ENCODE results near the gene PTPRQ.
"Not testable (repeated sequence)": the region's sequence is repeated elsewhere in the genome, so short reads cannot be mapped to it uniquely, and the experiment has no call there.

The PTPRQ gene

GRCh38 chr12:80648881-80649280, 204.8 kb downstream of the PTPRQ start:
- no peak for DNase-seq

- no peak for DNase-seq
These were observed 211.7 kb downstream of the PTPRQ start for GRCh38 chr12:80655751-80656150.

DNA sequence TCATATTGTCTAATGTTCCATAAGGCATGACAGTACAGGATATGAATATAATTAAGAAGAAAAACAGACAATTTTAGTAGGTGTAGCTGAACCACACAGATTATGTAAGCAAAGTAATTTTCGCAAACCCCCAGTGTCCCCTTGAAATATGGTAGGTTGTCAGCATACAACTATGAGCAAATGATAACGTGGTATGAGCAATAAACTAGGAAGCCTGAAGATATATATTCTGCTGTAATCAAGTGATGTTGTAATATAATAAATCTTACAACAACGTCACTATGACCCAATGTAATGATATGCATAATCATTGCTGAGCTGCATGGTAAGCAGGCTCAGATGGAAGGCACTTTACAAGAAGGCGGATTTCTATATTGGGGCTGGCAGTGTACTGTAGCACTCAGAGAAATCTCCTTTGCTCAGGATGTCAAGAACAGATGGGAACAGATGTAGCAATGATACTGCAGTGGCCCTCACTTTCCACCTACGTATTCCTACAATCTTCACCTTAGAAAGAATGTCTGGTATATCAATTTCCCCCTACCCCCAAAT, 215.6 kb downstream of the PTPRQ start:
- DNase-seq: no peak

DNA sequence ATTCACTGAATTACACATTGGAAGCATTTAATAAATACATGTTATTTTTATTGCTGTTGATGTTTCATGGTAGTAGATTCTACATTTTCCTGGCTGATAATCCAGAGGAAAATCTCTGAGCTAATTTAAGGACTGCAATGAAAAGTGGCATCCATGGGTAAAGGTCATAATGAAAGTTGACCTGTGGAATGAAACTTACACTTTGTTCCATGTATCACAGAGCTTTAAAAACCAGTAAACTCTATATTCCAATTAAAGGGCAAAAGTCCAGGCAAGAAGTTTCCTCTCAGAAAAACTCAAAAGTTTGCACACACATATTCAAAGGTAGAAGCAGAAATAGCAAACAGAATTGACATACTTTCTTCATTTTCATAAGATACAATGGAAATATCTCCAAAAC, 218.6 kb downstream of the PTPRQ start:
- DNase-seq: no peak

DNA sequence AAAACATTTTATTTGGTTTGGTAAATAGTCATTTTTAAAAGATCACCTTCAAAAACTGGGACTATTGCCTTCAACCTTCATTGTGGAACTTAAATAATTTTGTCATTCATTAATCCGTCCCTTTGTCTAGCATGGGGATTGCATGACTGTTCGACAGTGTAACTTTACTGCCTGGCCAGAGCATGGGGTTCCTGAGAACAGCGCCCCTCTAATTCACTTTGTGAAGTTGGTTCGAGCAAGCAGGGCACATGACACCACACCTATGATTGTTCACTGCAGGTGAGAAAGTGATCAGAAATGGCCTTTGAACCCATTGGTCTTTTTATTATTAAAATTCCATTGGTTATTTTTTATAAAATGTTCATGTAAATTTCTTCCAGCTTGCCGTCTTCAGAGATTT, 226.2 kb downstream of the PTPRQ start:
- DNase-seq: no peak

DNA sequence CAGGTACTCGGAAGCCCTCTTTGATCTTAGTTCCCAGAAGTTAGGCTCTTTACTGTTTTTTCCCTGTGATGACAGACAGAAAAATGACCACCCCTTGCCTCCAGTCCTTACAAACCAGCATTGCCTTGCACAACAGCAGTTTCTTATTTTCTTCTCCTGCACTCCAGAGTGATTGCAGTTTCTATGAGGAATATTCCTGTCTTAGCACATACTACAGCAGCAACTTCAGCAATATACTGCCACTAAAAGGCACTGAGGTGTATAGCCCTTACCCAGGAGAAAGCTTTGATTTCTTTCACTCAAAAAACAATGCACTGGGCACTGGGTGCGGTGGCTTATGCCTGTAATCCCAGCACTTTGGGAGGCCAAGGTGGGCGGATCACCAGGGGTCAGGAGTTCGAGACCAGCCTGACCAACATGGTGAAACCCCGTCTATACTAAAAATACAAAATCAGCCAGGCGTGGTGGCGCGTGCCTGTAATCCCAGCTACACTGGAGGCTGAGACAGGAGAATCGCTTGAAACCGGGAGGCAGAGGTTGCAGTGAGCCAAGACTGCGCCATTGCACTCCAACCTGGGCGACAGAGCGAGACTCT, 232.1 kb downstream of the PTPRQ start:
- DNase-seq: not testable (repeated sequence)

DNA sequence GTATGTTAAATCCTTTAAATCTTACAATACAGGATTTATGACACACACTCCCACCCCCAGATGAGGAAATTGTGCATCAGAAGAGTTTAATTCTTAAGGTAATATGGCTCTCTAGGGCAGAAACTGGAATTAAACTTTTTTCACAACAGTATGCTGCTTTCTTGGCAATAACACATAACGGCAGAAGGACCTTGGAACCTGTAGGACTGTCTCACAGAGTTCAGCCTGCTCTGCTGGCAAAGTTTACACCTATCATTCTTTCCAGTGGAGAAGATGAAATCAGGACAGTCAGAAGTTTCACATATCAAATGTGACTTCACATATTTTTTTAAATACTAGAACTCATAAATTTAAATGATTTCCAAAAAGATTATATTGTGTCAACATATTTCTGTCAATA, 232.8 kb downstream of the PTPRQ start:
- no peak for DNase-seq

- no peak for DNase-seq
These were observed 234.0 kb downstream of the PTPRQ start for GRCh38 chr12:80677994-80678393.

- DNase-seq: no peak
These were observed 235.5 kb downstream of the PTPRQ start for GRCh38 chr12:80679346-80680131.

DNA sequence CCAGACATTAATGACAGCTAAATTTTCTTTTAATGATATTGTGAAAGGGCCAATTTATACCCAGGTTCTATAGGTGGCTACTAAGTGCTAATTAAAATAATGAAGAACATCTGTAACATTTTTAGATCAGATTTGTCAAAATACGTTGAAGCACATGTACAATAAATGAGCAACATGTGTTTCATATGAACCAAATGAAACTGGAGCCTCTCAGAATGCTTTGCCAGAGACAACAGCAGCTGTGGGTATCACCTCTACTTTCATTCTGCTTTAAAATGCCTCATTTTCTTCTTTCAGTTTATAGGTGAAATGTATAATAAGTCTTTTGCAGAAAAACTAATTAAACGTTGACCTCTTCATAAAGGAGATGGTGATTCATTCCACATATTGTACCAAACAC, 237.3 kb downstream of the PTPRQ start:
- DNase-seq: no peak

GRCh38 chr12:80681786-80682185, 237.8 kb downstream of the PTPRQ start:
- DNase-seq: no peak

GRCh38 chr12:80684077-80684495, 240.1 kb downstream of the PTPRQ start:
- DNase-seq: no peak

DNA sequence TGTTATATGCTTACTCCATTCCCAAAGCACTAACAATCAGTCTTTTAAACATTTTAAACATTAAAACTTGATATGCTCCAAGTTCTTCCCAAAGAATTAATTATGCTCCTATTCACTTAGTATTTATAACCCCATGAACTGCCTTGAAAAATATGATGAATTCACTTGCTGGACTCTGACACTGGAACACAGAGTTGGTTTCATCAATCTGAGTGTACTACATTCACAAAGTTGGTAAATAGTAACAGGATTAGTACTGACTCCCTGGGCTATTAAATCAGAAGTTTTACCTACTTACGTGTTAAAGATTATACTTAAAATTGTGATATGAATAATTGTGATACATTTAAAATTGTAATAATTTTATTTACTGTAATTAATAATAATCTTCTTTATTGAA, 246.1 kb downstream of the PTPRQ start:
- DNase-seq: no peak

DNA sequence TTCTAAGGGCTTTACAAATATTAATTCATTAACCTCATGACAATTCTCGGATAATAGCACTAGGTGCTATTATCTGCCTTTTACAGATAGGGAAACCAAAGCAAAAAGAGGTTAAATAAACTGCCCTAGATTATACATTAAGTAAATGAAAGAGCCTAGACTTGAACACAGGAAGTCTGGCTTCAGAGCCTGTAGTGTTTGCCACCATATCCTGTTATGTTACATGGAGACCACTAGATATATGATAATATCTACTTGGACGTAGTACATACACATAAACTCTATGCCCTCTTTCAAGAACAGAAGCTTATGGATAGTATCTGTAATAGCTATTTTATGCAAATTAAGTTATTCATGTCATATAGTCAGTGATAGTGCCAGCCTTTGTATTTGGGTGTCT, 246.5 kb downstream of the PTPRQ start:
- no peak for DNase-seq

DNA sequence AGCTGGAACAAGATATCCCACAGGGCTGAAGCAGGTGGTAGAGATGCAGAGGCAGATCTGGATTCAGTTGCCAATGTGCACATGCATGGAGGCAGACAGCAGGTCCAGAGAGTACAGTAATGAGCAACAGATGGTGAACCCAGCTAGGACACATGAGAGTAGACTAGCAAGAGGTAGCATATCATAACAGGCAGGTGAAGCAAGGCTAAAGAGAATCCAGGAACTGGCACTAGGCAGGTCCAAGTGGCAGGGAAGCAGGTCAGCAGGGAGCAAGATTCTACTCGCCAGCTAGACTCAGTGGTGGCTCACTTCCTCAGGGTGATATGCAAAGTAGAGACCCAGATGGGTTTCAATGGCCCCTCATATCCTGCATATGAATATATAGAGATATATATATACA, 248.1 kb downstream of the PTPRQ start:
- DNase-seq: no peak

DNA sequence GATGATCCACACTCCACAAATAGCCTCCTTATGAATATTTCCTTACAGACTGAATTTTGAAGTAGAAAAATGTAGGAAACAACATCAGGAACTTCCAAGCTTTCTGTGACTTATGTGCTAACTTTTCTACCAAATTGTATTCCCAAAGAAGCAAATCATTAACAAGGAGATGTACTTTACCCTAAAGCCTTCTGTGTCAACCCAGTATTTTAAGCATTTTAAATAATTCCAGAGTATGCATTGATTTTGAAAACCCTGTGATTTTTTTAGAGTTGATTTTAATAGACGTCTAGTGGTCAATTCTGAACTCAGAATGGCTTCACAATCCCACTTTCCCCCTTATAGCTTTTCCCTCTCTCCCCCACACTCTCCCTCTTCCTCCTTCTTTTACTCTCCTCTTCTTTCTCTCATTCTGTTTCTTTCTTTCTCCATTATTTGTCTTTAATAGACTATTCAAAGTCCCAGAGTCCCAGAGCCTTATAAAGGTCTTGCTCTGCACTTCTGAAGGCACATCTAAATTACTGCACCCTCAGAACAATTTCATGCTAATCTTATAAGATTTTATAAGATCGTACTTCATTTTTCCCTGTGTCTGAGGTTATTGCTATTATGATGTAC, 253.3 kb downstream of the PTPRQ start:
- no peak for DNase-seq

DNA sequence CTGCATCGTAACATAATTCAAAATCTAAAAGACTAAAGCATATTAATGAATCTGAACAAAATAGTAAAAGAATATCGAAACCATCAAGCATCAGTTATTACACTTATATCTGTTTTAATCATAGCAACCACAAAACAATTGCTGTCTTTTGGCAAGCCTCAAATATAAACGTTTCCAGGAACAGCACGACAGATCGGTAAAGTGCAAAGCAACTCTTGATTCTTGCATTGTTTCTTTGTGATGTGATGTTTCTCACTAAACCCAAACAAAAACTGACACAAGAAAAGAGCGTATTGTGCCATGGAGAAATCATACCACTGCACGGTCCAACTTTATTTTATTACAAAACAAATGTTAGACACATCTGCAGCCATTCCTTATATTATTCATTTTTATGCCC, 254.2 kb downstream of the PTPRQ start:
- DNase-seq: no peak

GRCh38 chr12:80698847-80699542, 255.0 kb downstream of the PTPRQ start:
- no peak for DNase-seq

GRCh38 chr12:80700327-80700726, 256.3 kb downstream of the PTPRQ start:
- no peak for DNase-seq

GRCh38 chr12:80701388-80701787, 257.4 kb downstream of the PTPRQ start:
- DNase-seq: no peak

DNA sequence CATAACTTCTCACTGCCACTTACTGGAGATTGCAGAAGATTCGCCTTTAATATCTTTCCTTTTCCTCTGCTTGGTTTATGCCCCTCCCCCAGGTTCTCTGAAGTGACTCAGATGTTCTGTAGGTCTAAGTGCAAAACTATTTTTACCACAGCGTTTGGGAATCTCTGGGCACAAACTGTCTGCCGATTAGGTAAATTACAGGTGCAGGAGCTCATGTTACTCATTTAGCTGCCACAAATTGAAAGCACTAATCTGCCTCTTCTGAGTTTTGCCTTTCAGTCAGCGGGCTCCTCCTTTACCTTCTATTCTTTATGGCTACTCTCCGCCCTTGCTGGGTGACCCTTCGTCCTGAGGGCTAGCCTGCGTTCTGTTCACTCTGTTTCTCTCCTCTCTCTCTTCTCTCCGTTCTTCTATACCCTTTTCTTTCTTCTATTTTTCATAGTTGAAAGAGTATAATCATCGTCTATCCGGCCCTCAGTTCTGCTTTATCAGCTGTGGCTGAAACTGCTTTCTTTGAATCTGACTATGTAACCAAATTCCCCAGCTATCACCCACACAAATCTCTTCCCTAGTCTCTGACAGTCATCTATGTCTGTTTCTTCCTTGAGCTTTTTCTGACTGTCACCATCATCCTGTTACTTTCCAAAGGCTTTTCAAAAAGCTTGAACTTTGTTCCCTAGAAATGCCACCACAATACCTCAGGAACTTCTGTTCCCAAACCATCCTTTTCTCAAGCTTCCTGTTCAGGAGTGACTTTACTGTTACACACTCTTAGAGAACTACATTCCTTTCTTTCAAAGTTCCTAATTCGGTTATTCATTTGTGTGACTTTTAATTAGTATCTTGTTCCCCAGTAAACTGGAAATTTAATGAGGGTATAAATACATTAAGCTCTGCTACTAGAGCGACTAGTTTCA, 259.1 kb downstream of the PTPRQ start:
- DNase-seq: no peak

- DNase-seq: no peak
These were observed 260.4 kb downstream of the PTPRQ start for GRCh38 chr12:80704420-80704819.
